ENCODE measurements around the gene FERMT1.

FERMT1 gene

GRCh38 chr20:6122873-6123648 lies at the start of gene FERMT1:
Gene FERMT1, minus strand, starts transcription at chr20:6123030. Its CDS starts 3,476 bp downstream, at chr20:6119554.
- DNase-seq, result peak in 1 of 2 donors; percentile 15

- DNase-seq, result no peak
These were observed 46.4 kb upstream of the FERMT1 start for GRCh38 chr20:6169251-6169650.

DNA sequence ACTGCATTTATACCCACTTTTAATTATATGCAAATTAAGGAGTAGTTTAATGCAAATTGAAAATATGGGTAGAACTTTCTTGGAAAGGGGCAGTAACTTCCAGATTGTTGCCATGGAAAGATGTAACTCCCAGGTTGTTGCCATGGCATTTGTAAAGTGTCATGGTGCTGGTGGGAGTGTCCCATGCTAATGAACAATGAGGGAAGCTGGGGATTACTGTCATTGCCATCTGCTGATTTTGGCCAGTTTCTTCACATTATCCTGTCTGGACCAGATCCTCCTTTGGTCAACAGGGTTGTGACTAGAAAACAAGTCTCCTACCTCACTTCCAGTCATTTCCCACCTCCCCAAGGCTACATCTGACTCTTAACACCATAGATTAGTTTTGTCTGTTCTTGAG lies 45.4 kb upstream of the FERMT1 start:
- no peak for DNase-seq

- no peak for DNase-seq
These were observed 42.5 kb upstream of the FERMT1 start for GRCh38 chr20:6165346-6165745.

- DNase-seq, result no peak
These were observed 41.9 kb upstream of the FERMT1 start for GRCh38 chr20:6164421-6165341.

DNA sequence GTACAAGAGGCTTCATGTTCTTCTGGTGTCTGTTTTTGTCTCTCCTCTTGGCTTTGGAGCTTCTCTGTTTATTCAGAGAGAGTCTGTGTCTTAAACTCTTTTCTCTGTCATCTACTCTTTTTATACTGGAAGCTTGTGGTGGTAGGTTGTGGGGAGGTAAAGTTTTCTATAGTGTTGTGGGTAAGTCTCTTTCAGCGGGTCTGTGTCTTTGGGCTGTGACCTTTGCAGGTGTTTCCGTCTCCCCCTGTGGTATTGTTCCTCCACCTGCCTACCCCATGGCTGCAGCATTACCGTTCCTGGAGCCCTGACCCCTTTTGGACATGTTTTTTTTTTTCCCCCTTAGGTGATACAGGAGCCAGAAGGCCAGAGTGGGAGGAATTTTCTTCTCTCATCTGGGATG lies 37.9 kb upstream of the FERMT1 start:
- DNase-seq, result no peak

DNA sequence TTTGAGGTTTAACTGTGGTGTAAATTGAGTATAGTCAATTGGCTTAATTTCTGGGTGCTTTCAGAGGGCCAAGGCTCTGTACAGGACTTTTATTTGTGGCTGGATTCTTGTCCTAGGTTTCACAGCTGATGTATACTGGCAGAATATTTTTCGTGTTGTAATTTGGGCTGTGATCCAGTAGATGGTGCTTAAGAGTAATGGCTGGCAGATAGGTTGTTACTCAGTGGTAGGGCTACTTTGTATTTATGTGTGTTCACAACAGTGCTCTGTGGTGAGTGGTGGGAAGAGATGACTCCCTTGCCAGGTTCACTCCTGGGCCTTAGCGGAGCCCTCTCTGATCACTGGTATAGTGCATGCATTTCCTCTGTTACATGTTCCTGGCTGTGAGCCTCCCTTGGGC lies 34.5 kb upstream of the FERMT1 start:
- no peak for DNase-seq

- DNase-seq, result no peak
These were observed 29.9 kb upstream of the FERMT1 start for GRCh38 chr20:6152777-6153176.

DNA sequence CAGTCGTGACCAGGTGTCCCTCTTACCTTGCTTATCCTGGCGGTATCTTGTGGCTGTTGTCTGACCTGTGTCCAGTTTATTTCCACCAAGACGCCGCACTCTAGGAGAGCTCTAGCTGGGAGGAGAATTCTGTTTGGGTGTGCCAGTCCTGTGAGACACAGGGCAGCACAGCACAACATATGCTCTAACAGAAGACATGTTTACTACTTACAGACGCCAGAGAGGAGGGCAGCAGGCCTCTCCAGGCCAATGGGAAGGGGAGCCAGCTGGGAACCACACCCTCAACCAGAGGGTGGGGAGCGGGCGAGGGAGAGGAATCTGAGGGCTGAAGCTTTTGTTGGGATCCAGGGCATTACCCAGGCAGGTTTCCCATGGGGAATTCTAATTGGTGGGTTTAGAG lies 25.2 kb upstream of the FERMT1 start:
- no peak for DNase-seq

- peak in 1 of 2 donors; percentile 17 for DNase-seq
These were observed 19.6 kb upstream of the FERMT1 start for GRCh38 chr20:6142348-6142993.

- DNase-seq, result no peak
These were observed 18.1 kb upstream of the FERMT1 start for GRCh38 chr20:6140947-6141346.

DNA sequence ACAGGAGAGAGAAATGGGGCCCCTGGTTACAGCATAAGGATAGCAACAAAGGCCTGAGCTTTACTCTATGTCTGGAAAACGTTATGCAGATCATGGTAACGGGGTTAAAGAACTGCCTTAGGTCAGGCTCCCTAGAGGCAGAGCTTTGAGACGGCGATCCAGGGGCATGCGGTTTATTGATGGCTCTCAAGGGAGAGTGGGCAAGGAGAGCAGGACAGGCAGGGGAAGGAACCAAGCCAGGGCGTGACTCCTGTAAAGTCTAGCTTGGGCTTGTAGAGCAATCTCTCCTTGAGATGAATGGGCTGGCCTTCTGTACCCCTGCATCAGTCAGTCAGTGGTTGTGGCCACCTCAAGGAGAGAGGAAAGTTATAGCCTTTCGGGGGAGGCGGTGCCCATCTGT lies 12.5 kb upstream of the FERMT1 start:
- no peak for DNase-seq

GRCh38 chr20:6134592-6134991 lies 11.8 kb upstream of the FERMT1 start:
- DNase-seq, result no peak

GRCh38 chr20:6130045-6130444 lies 7.2 kb upstream of the FERMT1 start:
- no peak for DNase-seq

- DNase-seq, result no peak
These were observed 5.0 kb upstream of the FERMT1 start for GRCh38 chr20:6127825-6128224.

DNA sequence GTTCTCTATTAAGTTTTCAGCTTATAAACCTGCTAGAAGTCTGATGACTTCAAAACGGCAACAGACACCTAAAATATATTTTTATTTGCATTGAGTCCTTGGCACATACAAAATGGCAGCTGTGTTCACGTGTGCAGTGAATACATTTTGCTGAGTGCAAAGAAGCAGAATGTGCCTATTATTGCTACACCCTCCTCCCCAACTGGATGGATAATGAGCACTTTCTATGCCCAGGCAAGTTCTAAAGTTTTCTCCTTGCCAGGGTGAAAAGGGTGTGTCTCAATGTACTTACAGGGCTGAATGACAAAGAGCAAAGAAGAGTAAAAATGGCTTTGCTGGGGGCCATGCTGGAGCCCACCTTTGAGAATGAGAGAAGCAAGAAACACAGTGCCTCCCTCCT lies 4.0 kb upstream of the FERMT1 start:
- DNase-seq, result no peak

GRCh38 chr20:6123649-6124014 lies 802 bp upstream of the FERMT1 start:
- DNase-seq, result no peak

DNA sequence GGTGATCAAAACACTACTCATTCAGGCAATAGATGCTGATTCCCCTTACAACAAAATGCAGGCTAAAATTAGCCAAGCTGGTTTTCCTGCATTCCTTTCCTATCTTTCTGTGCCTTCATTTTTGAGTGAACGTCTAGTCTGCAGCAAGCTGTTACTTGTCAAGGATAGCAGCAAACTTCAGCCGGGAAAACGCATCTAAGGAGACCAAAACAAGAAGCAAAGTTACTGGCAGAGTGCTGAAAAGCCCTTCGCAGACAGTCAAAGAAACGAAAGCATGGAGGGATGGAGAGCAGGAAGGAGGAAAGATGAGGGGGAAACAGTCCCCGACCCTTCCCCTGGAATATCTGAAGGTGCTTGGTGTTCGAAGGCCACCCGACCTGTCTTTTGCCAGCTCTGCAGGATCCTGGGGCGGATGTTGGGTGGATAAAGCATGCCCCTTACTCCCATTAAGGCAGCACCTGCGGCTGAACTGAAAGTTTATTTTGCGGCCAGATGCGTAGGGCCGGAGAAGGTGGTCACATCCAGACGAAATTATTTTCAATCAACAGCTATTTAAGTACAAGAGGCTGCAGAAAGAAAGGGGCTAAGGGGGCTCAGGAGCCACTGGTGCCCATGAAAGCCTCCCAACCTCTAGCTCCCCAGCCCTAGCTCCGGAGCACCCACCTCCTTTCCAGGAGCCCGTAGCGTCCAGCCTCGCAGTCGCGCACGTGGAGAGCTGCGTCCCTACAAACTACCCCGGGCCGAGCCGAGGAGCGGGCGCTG lies 538 bp downstream of the FERMT1 start:
- DNase-seq, result no peak

DNA sequence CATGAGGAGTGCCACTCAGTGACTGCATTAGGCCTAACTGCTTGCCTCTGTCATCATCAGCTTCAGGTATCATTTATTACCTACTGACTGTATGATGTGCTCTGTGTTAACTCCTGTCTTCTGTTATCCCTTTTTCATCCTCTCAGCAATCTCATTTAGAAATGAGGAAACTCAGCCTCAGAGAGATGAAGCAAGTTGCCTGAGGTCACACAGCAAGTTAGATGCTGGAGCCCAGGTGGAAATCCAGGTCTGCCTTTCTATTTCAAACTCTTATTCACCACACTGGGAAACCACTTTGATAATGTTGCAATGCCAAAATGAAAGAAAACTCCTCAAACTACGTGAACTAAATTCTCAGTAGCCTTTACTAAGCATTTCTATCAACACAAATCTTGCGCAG lies 1.3 kb downstream of the FERMT1 start:
- DNase-seq, result no peak

DNA sequence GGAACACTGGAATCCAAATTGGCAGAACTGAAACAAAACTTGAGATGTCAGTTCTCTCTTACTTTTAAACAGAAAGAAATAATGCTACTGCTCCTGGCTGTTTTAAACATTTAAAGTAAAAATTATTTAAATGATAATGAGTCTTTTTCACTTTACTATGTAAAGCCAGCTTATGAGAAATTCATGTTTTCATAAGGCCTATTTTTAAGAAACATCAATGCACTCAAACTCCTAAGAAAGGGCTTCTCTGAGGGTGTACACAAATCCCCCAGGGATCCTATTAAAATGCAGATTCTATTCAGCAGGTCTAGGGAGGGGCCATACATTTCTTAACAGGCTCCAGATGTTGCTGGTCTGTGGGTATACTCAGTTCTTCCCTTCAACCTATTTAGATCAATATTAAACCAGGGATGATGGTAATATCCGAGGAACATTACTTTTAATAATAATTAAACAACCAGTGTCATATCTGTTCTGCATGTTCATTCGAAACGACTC lies 2.3 kb downstream of the FERMT1 start:
- no peak for DNase-seq

DNA sequence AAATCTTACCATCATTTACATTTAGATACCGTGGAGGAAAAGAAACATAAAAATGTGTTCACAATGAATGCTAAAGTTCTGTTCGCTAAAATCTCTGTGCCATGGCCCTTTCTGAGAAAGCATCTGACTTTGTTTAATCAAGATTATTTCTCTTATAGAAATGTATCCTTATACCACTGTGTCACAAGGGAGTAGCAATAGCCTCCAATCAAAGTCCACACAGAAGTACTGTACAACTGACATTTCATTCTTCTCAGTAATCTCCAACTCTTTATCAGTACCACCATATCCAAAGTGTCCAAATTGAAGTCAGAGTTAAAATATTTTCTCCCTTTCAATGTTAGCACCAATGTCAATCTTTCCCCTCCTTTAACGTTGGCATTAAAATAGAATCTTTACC lies 6.1 kb downstream of the FERMT1 start:
- DNase-seq, result no peak

DNA sequence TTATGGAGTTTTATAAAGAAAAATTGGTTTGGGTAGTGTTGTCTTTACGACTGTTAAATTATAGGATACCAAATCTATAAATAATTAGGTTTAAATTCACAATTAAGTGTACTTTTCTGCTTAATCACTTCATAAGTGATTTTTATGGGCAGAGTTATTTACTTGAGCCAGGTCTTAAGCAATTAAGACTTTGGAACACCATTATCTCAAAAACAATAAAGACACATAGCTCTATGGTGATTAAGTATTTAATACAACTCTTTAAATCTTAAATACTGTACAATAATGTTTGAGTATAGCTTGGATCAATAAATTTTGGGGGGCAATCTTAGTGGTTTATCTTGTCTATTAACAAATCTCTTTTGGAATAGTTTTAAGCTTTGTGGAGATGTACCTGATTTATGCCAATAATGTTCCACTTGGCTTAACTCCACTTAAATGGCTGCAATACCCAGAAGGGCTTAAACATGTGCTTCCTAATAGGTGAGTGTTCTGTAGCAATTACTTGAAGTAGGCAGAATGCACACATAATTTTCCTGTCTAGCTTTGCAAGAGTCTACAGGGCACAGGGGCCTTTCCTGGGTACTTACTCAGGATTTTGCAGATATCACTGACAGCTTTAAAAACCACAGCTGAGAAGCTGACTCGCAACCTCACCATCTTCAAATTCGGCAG lies 7.5 kb downstream of the FERMT1 start:
- DNase-seq, result no peak

Data from bone marrow (tissue), 2 donors.